GM23338 (cell line): ENCODE results near the gene VWDE. TPM values are rescaled to one million over a fixed set of nuclear protein-coding genes. Genes with fewer than 3 reads are reported as not detected.

Experiments
- ATAC-seq: fragments of 200-7000 bp; cut with Tn5 transposase; 3 replicates; pipeline ENCODE4 v1.9.1; 2020
- DNase-seq: peaks from one replicate; pipeline ENCODE4 v3.0.0-alpha.2; 2015; ENCODE audit warnings: low spot score
- H2AFZ ChIP-seq: fragments of 200-600 bp; sonication (generic); 2 replicates; pipeline ENCODE4 v1.8.0; 2016; ENCODE audit warnings: antibody characterized with exemption, mild to moderate bottlenecking, moderate library complexity
- H3F3A ChIP-seq: fragments of 200-600 bp; sonication (generic); replicated peaks from 2 replicates; pipeline ENCODE4 v1.8.0; 2017; ENCODE audit warnings: antibody characterized with exemption, mixed run types, low read depth
- H3K27ac ChIP-seq: fragments of 200-600 bp; sonication (generic); 2 replicates; pipeline ENCODE4 v1.6.1; 2016; ENCODE audit warnings: low read depth
- H3K27me3 ChIP-seq: fragments of 200-600 bp; sonication (generic); 2 replicates; pipeline ENCODE4 v1.8.0; 2016; ENCODE audit warnings: mild to moderate bottlenecking, mixed run types, moderate library complexity; ENCODE audit not compliant: insufficient read depth
- H3K36me3 ChIP-seq: fragments of 200-600 bp; sonication (generic); 2 replicates; pipeline ENCODE4 v1.8.0; 2016; ENCODE audit warnings: mild to moderate bottlenecking; ENCODE audit not compliant: insufficient read depth
- H3K4me1 ChIP-seq: fragments of 200-600 bp; sonication (generic); 2 replicates; pipeline ENCODE4 v1.8.0; 2016; ENCODE audit warnings: mild to moderate bottlenecking, moderate library complexity; ENCODE audit not compliant: insufficient read depth
- H3K4me2 ChIP-seq: fragments of 200-600 bp; sonication (generic); 2 replicates; pipeline ENCODE4 v1.7.1; 2017; ENCODE audit warnings: mixed run types
- H3K4me3 ChIP-seq: fragments of 200-600 bp; sonication (generic); 2 replicates; pipeline ENCODE4 v1.6.1; 2016; ENCODE audit warnings: mixed run types
- H3K79me2 ChIP-seq: fragments of 200-600 bp; sonication (generic); replicated peaks from 2 replicates; pipeline ENCODE4 v1.8.0; 2017; ENCODE audit warnings: mild to moderate bottlenecking; ENCODE audit not compliant: insufficient read depth
- H3K9me2 ChIP-seq: fragments of 200-600 bp; sonication (generic); 2 replicates; pipeline ENCODE4 v1.8.0; 2017; ENCODE audit not compliant: insufficient read depth
- H4K20me1 ChIP-seq: fragments of 200-600 bp; sonication (generic); replicated peaks from 2 replicates; pipeline ENCODE4 v1.8.0; 2017; ENCODE audit warnings: mild to moderate bottlenecking; ENCODE audit not compliant: insufficient read depth
- H3K27ac Mint-ChIP-seq: 2 replicates; pipeline ENCODE4 v1.8.0; 2020; ENCODE audit warnings: inconsistent platforms, mild to moderate bottlenecking, moderate library complexity, mixed read lengths
- H3K27me3 Mint-ChIP-seq: 3 replicates; pipeline ENCODE4 v1.8.0; 2022; ENCODE audit warnings: low read depth, mild to moderate bottlenecking, moderate library complexity, mixed read lengths, inconsistent platforms; ENCODE audit not compliant: insufficient read depth, poor library complexity
- H3K36me3 Mint-ChIP-seq: 3 replicates; pipeline ENCODE4 v1.8.0; 2021; ENCODE audit warnings: low read depth, mild to moderate bottlenecking, inconsistent platforms, moderate library complexity, mixed read lengths
- H3K4me1 Mint-ChIP-seq: 3 replicates; pipeline ENCODE4 v1.8.0; 2020; ENCODE audit warnings: mild to moderate bottlenecking, inconsistent platforms, mixed read lengths
- H3K4me3 Mint-ChIP-seq: 3 replicates; pipeline ENCODE4 v1.8.0; 2021; ENCODE audit warnings: moderate library complexity, mild to moderate bottlenecking, inconsistent platforms, mixed read lengths
- H3K9me3 Mint-ChIP-seq: 3 replicates; pipeline ENCODE4 v1.8.0; 2020; ENCODE audit warnings: moderate library complexity, mild to moderate bottlenecking, inconsistent platforms, mixed read lengths
- CREB1 ChIP-seq: fragments of 250-450 bp; sonication (Bioruptor Pico); IDR thresholded peaks from 2 replicates; pipeline ENCODE4 v1.5.0; 2020; ENCODE audit warnings: low read depth, mild to moderate bottlenecking, moderate library complexity
- EZH2 ChIP-seq: fragments of 200-600 bp; sonication (generic); IDR thresholded peaks from one replicate; pipeline ENCODE4 v1.8.0; 2017; ENCODE audit warnings: antibody characterized with exemption, mild to moderate bottlenecking, low read depth; ENCODE audit not compliant: unreplicated experiment
- EZH2phosphoT487 ChIP-seq: fragments of 200-600 bp; sonication (generic); IDR thresholded peaks from one replicate; pipeline ENCODE4 v1.8.1; 2018; ENCODE audit warnings: antibody characterized with exemption; ENCODE audit not compliant: unreplicated experiment
- JUNB ChIP-seq: IDR thresholded peaks from one replicate; pipeline ENCODE4 v1.6.1; 2016; ENCODE audit warnings: antibody characterized with exemption; ENCODE audit not compliant: unreplicated experiment
- POLR2AphosphoS5 ChIP-seq: IDR thresholded peaks from 2 replicates; pipeline ENCODE4 v1.6.1; 2016; ENCODE audit warnings: antibody characterized with exemption, low read depth
- ZNF114 ChIP-seq: fragments of 250-450 bp; sonication (Bioruptor Pico); IDR thresholded peaks from 2 replicates; pipeline ENCODE4 v1.5.0; 2020; ENCODE audit warnings: mild to moderate bottlenecking, moderate library complexity
- ZNF331 ChIP-seq: fragments of 250-450 bp; sonication (Bioruptor Pico); IDR thresholded peaks from 2 replicates; pipeline ENCODE4 v1.5.0; 2020; ENCODE audit warnings: low read depth, mild to moderate bottlenecking, moderate library complexity
- polyA plus RNA-seq: library from polyadenylated mRNA; unstranded; fragments of >200 nt; fragmentation: Nextera tagmentation; extraction: Ambion mirVana; gene quantifications from 2 replicates; pipeline ENCODE4 v1.2.1, GENCODE V29; 2016
- total RNA-seq: library from RNA; depleted of rRNA; stranded (reverse); fragments of >200 nt; shearing (Covaris generic); gene quantifications from 2 replicates; pipeline ENCODE4 v1.2.3, GENCODE V29; 2014
- TF ChIP-seq, protein P1 (sequence below): IDR thresholded peaks from one replicate; pipeline ENCODE4 v1.6.1; 2018; ENCODE audit warnings: antibody characterized with exemption; ENCODE audit not compliant: unreplicated experiment
- TF ChIP-seq, protein P2 (sequence below), 2 experiments: fragments of 200-600 bp in 1 of 2; sonication (generic) in 1 of 2; conservative IDR thresholded peaks; 2 replicates each; pipeline versions ENCODE4 v1.5.1 to v1.6.1; 2016 to 2017; ENCODE audit warnings: antibody characterized with exemption in 2 of 2, low read depth in 2 of 2, mild to moderate bottlenecking in 2 of 2, moderate library complexity in 1 of 2
- TF ChIP-seq, protein P3 (sequence below): IDR thresholded peaks from 2 replicates; pipeline ENCODE4 v1.6.1; 2016; ENCODE audit warnings: antibody characterized with exemption
- TF ChIP-seq, protein P4 (sequence below): fragments of 250-450 bp; sonication (Bioruptor Pico); IDR thresholded peaks from 2 replicates; pipeline ENCODE4 v1.5.0; 2020; ENCODE audit warnings: mild to moderate bottlenecking, moderate library complexity

Gene VWDE
- total and polyA plus RNA-seq, 2 experiments from 2014 or later, result 24.6 to 45.5 TPM

DNA sequence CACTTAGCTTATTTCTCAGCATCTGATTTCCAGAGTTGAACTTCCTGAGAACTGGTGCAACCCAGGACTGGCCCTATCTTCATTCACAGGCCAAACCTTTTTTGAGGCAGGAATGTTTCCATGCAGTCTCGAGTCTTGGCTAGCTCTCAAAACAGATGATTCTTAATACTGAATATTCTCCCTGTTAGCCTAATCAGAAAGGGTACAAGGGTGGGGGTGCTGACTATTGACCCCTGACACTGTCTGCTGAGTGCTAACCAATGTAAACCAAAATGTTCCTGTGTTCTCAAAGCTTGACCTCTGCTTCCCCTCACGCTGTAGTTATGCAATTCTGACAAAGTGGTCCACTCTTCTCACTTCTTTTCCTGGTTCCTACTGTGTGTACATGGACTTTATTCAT is 25.3 kb downstream of the VWDE start:
- no peaks in the 10 kb centered on the region for H3K27me3 ChIP-seq
- TF ChIP-seq, protein P1, sequence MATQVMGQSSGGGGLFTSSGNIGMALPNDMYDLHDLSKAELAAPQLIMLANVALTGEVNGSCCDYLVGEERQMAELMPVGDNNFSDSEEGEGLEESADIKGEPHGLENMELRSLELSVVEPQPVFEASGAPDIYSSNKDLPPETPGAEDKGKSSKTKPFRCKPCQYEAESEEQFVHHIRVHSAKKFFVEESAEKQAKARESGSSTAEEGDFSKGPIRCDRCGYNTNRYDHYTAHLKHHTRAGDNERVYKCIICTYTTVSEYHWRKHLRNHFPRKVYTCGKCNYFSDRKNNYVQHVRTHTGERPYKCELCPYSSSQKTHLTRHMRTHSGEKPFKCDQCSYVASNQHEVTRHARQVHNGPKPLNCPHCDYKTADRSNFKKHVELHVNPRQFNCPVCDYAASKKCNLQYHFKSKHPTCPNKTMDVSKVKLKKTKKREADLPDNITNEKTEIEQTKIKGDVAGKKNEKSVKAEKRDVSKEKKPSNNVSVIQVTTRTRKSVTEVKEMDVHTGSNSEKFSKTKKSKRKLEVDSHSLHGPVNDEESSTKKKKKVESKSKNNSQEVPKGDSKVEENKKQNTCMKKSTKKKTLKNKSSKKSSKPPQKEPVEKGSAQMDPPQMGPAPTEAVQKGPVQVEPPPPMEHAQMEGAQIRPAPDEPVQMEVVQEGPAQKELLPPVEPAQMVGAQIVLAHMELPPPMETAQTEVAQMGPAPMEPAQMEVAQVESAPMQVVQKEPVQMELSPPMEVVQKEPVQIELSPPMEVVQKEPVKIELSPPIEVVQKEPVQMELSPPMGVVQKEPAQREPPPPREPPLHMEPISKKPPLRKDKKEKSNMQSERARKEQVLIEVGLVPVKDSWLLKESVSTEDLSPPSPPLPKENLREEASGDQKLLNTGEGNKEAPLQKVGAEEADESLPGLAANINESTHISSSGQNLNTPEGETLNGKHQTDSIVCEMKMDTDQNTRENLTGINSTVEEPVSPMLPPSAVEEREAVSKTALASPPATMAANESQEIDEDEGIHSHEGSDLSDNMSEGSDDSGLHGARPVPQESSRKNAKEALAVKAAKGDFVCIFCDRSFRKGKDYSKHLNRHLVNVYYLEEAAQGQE, result no peak
- TF ChIP-seq EZH2, result no peak
- TF ChIP-seq JUNB, result no peak
- TF ChIP-seq POLR2AphosphoS5, result no peak
- TF ChIP-seq EZH2phosphoT487, result no peak
- TF ChIP-seq ZNF114, result no peak
- TF ChIP-seq CREB1, result no peak
- TF ChIP-seq, protein P2, sequence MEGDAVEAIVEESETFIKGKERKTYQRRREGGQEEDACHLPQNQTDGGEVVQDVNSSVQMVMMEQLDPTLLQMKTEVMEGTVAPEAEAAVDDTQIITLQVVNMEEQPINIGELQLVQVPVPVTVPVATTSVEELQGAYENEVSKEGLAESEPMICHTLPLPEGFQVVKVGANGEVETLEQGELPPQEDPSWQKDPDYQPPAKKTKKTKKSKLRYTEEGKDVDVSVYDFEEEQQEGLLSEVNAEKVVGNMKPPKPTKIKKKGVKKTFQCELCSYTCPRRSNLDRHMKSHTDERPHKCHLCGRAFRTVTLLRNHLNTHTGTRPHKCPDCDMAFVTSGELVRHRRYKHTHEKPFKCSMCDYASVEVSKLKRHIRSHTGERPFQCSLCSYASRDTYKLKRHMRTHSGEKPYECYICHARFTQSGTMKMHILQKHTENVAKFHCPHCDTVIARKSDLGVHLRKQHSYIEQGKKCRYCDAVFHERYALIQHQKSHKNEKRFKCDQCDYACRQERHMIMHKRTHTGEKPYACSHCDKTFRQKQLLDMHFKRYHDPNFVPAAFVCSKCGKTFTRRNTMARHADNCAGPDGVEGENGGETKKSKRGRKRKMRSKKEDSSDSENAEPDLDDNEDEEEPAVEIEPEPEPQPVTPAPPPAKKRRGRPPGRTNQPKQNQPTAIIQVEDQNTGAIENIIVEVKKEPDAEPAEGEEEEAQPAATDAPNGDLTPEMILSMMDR (conservative IDR thresholded peaks at IDR 0.05; ENCODE audit: low read depth in 2 of 2), result no peak
- TF ChIP-seq, protein P3, sequence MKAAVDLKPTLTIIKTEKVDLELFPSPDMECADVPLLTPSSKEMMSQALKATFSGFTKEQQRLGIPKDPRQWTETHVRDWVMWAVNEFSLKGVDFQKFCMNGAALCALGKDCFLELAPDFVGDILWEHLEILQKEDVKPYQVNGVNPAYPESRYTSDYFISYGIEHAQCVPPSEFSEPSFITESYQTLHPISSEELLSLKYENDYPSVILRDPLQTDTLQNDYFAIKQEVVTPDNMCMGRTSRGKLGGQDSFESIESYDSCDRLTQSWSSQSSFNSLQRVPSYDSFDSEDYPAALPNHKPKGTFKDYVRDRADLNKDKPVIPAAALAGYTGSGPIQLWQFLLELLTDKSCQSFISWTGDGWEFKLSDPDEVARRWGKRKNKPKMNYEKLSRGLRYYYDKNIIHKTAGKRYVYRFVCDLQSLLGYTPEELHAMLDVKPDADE, result no peak
- TF ChIP-seq, protein P4, sequence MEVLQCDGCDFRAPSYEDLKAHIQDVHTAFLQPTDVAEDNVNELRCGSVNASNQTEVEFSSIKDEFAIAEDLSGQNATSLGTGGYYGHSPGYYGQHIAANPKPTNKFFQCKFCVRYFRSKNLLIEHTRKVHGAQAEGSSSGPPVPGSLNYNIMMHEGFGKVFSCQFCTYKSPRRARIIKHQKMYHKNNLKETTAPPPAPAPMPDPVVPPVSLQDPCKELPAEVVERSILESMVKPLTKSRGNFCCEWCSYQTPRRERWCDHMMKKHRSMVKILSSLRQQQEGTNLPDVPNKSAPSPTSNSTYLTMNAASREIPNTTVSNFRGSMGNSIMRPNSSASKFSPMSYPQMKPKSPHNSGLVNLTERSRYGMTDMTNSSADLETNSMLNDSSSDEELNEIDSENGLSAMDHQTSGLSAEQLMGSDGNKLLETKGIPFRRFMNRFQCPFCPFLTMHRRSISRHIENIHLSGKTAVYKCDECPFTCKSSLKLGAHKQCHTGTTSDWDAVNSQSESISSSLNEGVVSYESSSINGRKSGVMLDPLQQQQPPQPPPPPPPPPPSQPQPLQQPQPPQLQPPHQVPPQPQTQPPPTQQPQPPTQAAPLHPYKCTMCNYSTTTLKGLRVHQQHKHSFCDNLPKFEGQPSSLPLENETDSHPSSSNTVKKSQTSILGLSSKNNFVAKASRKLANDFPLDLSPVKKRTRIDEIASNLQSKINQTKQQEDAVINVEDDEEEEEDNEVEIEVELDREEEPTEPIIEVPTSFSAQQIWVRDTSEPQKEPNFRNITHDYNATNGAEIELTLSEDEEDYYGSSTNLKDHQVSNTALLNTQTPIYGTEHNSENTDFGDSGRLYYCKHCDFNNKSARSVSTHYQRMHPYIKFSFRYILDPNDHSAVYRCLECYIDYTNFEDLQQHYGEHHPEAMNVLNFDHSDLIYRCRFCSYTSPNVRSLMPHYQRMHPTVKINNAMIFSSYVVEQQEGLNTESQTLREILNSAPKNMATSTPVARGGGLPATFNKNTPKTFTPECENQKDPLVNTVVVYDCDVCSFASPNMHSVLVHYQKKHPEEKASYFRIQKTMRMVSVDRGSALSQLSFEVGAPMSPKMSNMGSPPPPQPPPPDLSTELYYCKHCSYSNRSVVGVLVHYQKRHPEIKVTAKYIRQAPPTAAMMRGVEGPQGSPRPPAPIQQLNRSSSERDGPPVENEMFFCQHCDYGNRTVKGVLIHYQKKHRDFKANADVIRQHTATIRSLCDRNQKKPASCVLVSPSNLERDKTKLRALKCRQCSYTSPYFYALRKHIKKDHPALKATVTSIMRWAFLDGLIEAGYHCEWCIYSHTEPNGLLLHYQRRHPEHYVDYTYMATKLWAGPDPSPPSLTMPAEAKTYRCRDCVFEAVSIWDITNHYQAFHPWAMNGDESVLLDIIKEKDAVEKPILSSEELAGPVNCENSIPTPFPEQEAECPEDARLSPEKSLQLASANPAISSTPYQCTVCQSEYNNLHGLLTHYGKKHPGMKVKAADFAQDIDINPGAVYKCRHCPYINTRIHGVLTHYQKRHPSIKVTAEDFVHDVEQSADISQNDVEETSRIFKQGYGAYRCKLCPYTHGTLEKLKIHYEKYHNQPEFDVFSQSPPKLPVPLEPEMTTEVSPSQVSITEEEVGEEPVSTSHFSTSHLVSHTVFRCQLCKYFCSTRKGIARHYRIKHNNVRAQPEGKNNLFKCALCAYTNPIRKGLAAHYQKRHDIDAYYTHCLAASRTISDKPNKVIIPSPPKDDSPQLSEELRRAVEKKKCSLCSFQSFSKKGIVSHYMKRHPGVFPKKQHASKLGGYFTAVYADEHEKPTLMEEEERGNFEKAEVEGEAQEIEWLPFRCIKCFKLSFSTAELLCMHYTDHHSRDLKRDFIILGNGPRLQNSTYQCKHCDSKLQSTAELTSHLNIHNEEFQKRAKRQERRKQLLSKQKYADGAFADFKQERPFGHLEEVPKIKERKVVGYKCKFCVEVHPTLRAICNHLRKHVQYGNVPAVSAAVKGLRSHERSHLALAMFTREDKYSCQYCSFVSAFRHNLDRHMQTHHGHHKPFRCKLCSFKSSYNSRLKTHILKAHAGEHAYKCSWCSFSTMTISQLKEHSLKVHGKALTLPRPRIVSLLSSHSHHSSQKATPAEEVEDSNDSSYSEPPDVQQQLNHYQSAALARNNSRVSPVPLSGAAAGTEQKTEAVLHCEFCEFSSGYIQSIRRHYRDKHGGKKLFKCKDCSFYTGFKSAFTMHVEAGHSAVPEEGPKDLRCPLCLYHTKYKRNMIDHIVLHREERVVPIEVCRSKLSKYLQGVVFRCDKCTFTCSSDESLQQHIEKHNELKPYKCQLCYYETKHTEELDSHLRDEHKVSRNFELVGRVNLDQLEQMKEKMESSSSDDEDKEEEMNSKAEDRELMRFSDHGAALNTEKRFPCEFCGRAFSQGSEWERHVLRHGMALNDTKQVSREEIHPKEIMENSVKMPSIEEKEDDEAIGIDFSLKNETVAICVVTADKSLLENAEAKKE, result no peak
- TF ChIP-seq ZNF331 (CRISPR knock-in tag), result no peak
- peaks cover 28% of the 10 kb centered on the region for H3K36me3 Mint-ChIP-seq
- no peaks in the 10 kb centered on the region for H3K9me2 ChIP-seq
- no peak for ATAC-seq
- no peaks in the 10 kb centered on the region for H3K27me3 Mint-ChIP-seq
- DNase-seq, result no peak
- no peak overlapping the region for H3K4me3 Mint-ChIP-seq
- H4K20me1 ChIP-seq, result no peaks in the 10 kb centered on the region
- H3K4me2 ChIP-seq, result no peak overlapping the region
- no peak overlapping the region for H3K27ac Mint-ChIP-seq
- no peak overlapping the region for H3K27ac ChIP-seq
- H2AFZ ChIP-seq, result no peak overlapping the region
- no peaks in the 10 kb centered on the region for H3K79me2 ChIP-seq
- peaks cover 3% of the 10 kb centered on the region; the same call in 1 of the 2 replicates for H3K36me3 ChIP-seq
- no peak overlapping the region for H3K4me3 ChIP-seq
- no peaks in the 10 kb centered on the region for H3K9me3 Mint-ChIP-seq
- no peaks in the 10 kb centered on the region for H3F3A ChIP-seq
- H3K4me1 ChIP-seq, result no peaks in the 10 kb centered on the region
- peaks cover 2% of the 10 kb centered on the region; the same call in 2 of the 3 replicates for H3K4me1 Mint-ChIP-seq
